Neuronal stem cell (in vitro differentiated cells): ENCODE data around the gene NELFE.

Experiments used
- DNase-seq: peaks from one replicate; pipeline ENCODE4 v3.0.0-alpha.2; 2013; ENCODE audit warnings: low spot score
- H2AFZ ChIP-seq: one replicate; pipeline ENCODE4 v1.6.1; 2013; ENCODE audit warnings: mild to moderate bottlenecking, low read length, inconsistent platforms
- H2AK5ac ChIP-seq: 2 replicates; pipeline ENCODE4 v1.6.1; 2013; ENCODE audit warnings: low read depth, mild to moderate bottlenecking, inconsistent platforms, low read length, moderate library complexity, mixed read lengths
- H2BK120ac ChIP-seq: 2 replicates; pipeline ENCODE4 v1.6.1; 2013; ENCODE audit warnings: low read depth, mild to moderate bottlenecking, inconsistent platforms, low read length, moderate library complexity, mixed read lengths
- H2BK12ac ChIP-seq: one replicate; pipeline ENCODE4 v1.6.1; 2013; ENCODE audit warnings: low read length, inconsistent platforms
- H2BK15ac ChIP-seq: 2 replicates; pipeline ENCODE4 v1.6.1; 2013; ENCODE audit warnings: mild to moderate bottlenecking, low read length, inconsistent platforms, mixed read lengths
- H2BK5ac ChIP-seq: one replicate; pipeline ENCODE4 v1.6.1; 2013; ENCODE audit warnings: inconsistent platforms, mild to moderate bottlenecking, low read length, moderate library complexity
- H3K14ac ChIP-seq: one replicate; pipeline ENCODE4 v1.6.1; 2013; ENCODE audit warnings: low read length, inconsistent platforms
- H3K18ac ChIP-seq: 2 replicates; pipeline ENCODE4 v1.6.1; 2013; ENCODE audit warnings: low read length, inconsistent platforms
- H3K23ac ChIP-seq: 2 replicates; pipeline ENCODE4 v1.6.1; 2013; ENCODE audit warnings: low read depth, mild to moderate bottlenecking, mixed read lengths, low read length, inconsistent platforms; ENCODE audit not compliant: poor library complexity
- H3K27ac ChIP-seq: replicated peaks from 3 replicates; pipeline ENCODE4 v1.5.1; 2013; ENCODE audit warnings: low read length, inconsistent platforms
- H3K27me3 ChIP-seq, 3 experiments: 2 replicates each; pipeline ENCODE4 v1.6.1; 2013; ENCODE audit warnings: low read length in 3 of 3, mild to moderate bottlenecking in 2 of 3, inconsistent platforms in 1 of 3, low read depth in 1 of 3, mixed read lengths in 1 of 3, moderate library complexity in 1 of 3; ENCODE audit not compliant: control insufficient read depth in 3 of 3, insufficient read depth in 3 of 3
- H3K36me3 ChIP-seq, 2 donors: replicated peaks in 1 of 2; 2 replicates each; pipeline ENCODE4 v1.6.1; 2013; ENCODE audit warnings: low read length in 2 of 2; ENCODE audit not compliant: control insufficient read depth in 2 of 2, insufficient read depth in 2 of 2
- H3K4ac ChIP-seq: 2 replicates; pipeline ENCODE4 v1.6.1; 2013; ENCODE audit warnings: inconsistent platforms, mild to moderate bottlenecking, low read length, moderate library complexity
- H3K4me1 ChIP-seq, 2 donors: 1 replicate in 1 of 2; 2 replicates in 1 of 2; pipeline ENCODE4 v1.6.1; 2013; ENCODE audit warnings: low read length in 2 of 2, low read depth in 1 of 2; ENCODE audit not compliant: control insufficient read depth in 2 of 2, insufficient read depth in 1 of 2
- H3K4me2 ChIP-seq: one replicate; pipeline ENCODE4 v1.6.1; 2013; ENCODE audit warnings: mild to moderate bottlenecking, low read length, inconsistent platforms; ENCODE audit not compliant: insufficient read depth, poor library complexity, severe bottlenecking
- H3K4me3 ChIP-seq, 2 donors: 2 replicates each; pipeline ENCODE4 v1.5.1; 2013; ENCODE audit warnings: low read length in 2 of 2, mild to moderate bottlenecking in 2 of 2, inconsistent platforms in 1 of 2, moderate library complexity in 1 of 2
- H3K79me1 ChIP-seq: one replicate; pipeline ENCODE4 v1.6.1; 2013; ENCODE audit warnings: low read depth, mild to moderate bottlenecking, inconsistent platforms, low read length, moderate library complexity
- H3K9ac ChIP-seq: one replicate; pipeline ENCODE4 v1.6.1; 2013; ENCODE audit warnings: mild to moderate bottlenecking, low read depth, low read length, inconsistent platforms; ENCODE audit not compliant: poor library complexity
- H3K9me3 ChIP-seq, 2 donors: replicated peaks in 1 of 2; 2 replicates each; pipeline versions ENCODE3 to v1.6.1; 2013; ENCODE audit warnings: low read length in 2 of 2, mild to moderate bottlenecking in 2 of 2, inconsistent platforms in 1 of 2, low read depth in 1 of 2, mixed read lengths in 1 of 2, moderate library complexity in 1 of 2; ENCODE audit not compliant: control insufficient read depth in 2 of 2, insufficient read depth in 1 of 2
- H4K8ac ChIP-seq: one replicate; pipeline ENCODE4 v1.6.1; 2013; ENCODE audit warnings: low read depth, mild to moderate bottlenecking, inconsistent platforms, low read length, moderate library complexity
- H4K91ac ChIP-seq: one replicate; pipeline ENCODE4 v1.6.1; 2013; ENCODE audit warnings: low read length, low read depth, mild to moderate bottlenecking, inconsistent platforms; ENCODE audit not compliant: poor library complexity
- WGBS, 2 donors: extraction: QIAGEN DNeasy Blood & Tissue Kit; methylation state at CpG; one replicate each; pipeline ENCODE4 v1.1.7; 2013; ENCODE audit warnings: missing lambda C conversion rate in 2 of 2, mixed read lengths in 1 of 2; ENCODE audit not compliant: insufficient read length in 2 of 2, insufficient replicate concordance in 1 of 2; ENCODE audit errors: extremely low coverage in 2 of 2; 5-methylcytosine and 5-hydroxymethylcytosine counted together

Gene NELFE

DNA sequence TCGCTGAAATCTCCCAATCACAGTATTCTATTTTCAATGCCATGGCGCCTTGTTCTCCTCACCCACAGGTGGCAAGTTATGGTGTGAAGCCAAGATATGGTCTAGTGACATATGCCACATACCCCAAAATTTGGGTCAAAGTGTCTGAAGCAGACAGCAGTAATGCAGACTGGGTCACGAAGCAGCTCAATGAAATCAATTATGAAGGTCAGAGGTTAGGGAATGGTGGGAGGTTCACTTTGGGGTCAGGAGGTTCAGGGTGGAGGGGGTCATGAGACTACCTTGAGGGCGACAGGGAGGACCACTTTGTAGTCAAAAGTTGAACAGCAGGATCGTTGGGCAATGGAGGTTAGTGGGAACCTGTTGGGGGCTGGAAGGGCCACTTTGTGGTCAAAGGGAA, 10.5 kb downstream of the NELFE start:
- no peak overlapping the region for H2AK5ac ChIP-seq

DNA sequence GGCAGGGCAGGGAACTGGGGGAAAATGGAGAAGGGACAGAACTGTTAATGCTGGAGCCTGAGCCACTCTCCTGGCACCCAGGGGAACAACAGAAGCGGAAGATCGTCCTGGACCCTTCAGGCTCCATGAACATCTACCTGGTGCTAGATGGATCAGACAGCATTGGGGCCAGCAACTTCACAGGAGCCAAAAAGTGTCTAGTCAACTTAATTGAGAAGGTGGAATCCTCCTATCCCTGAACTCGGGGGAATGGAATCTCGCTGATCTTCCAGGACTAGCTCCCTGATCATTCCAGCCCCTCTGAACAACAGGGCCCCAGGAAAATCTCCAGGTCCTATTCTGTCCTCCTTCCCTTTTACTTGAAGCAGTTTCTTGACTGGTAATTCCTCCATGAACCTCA, 10.9 kb downstream of the NELFE start:
- Histone ChIP-seq H3K4me1 (peaks cover 4 to 15% of the 10 kb centered on the region in 2 donors), H3K9ac (no peak overlapping the region), H3K9me3 (peaks cover 0 to 1% of the 10 kb centered on the region in 2 donors), H2AFZ (no peak overlapping the region), H3K36me3 (peaks cover 18 to 28% of the 10 kb centered on the region in 2 donors), H3K14ac (no peak overlapping the region), H3K18ac (no peak overlapping the region), H2BK12ac (no peak overlapping the region), H3K27ac (no peak overlapping the region), H3K23ac (no peak overlapping the region), H3K4ac (no peak overlapping the region), H3K4me2 (no peak overlapping the region), H4K91ac (no peak overlapping the region), H3K27me3 (peaks cover 0 to 7% (median 0%) of the 10 kb centered on the region in 3 experiments), H2BK15ac (no peak overlapping the region), H3K4me3 (no peak overlapping the region), H2BK120ac (no peak overlapping the region), H2BK5ac (no peak overlapping the region), H4K8ac (no peak overlapping the region), H2AK5ac (peak overlapping the region; percentile 19), H3K79me1 (no peaks in the 10 kb centered on the region)
- DNase-seq = no peak
- WGBS, 2 donors = no CpG with 5 or more reads among the region's 4 CpGs

More for the DNA sequence above, 10.5 kb downstream of the NELFE start:
- H3K23ac ChIP-seq = no peak overlapping the region
- no peak overlapping the region for H2BK120ac ChIP-seq
- no peak overlapping the region for H3K9ac ChIP-seq
- DNase-seq = no peak
- no peak overlapping the region for H3K4me2 ChIP-seq
- H3K9me3 ChIP-seq = peaks cover 0 to 1% of the 10 kb centered on the region in 2 donors
- no peak overlapping the region for H2BK12ac ChIP-seq
- H3K4me3 ChIP-seq = no peak overlapping the region
- H3K27ac ChIP-seq = no peak overlapping the region
- peaks cover 22 to 32% of the 10 kb centered on the region in 2 donors for H3K36me3 ChIP-seq
- peaks cover 4 to 15% of the 10 kb centered on the region in 2 donors for H3K4me1 ChIP-seq
- H3K4ac ChIP-seq = no peak overlapping the region
- H4K8ac ChIP-seq = no peak overlapping the region
- H2BK15ac ChIP-seq = no peak overlapping the region
- no peak overlapping the region for H3K18ac ChIP-seq
- no peak overlapping the region for H2BK5ac ChIP-seq
- H3K79me1 ChIP-seq = no peaks in the 10 kb centered on the region
- WGBS, 2 donors = no CpG with 5 or more reads among the region's 5 CpGs
- peaks cover 0 to 7% (median 0%) of the 10 kb centered on the region in 3 experiments for H3K27me3 ChIP-seq
- no peak overlapping the region for H4K91ac ChIP-seq
- H3K14ac ChIP-seq = no peak overlapping the region
- H2AFZ ChIP-seq = no peak overlapping the region

DNA sequence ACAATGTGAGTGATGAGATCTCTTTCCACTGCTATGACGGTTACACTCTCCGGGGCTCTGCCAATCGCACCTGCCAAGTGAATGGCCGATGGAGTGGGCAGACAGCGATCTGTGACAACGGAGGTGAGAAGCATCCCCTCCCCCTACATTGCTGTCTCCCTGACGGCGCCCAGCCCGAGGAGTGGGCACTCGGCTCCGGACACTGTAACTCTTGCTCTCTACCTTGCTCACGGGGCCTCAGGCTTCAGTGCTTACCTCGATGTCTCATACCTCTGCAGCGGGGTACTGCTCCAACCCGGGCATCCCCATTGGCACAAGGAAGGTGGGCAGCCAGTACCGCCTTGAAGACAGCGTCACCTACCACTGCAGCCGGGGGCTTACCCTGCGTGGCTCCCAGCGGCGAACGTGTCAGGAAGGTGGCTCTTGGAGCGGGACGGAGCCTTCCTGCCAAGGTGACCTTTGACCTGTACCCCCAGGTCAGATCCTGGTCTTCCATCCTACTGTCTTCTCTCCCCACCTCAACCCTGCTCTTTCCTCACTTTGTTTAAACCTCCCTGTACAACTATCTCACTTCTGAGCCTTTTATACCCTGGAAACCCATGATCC, 11.6 kb downstream of the NELFE start:
- no peaks in the 10 kb centered on the region for H3K79me1 ChIP-seq
- no CpG with 5 or more reads among the region's 24 CpGs for WGBS, 2 donors
- no peak overlapping the region for H3K27ac ChIP-seq
- H2AFZ ChIP-seq = no peak overlapping the region
- H3K14ac ChIP-seq = no peak overlapping the region
- no peak overlapping the region for H3K23ac ChIP-seq
- no peak overlapping the region for H3K4ac ChIP-seq
- H3K9me3 ChIP-seq = peaks cover 0 to 1% of the 10 kb centered on the region in 2 donors
- peaks cover 0 to 7% (median 0%) of the 10 kb centered on the region in 3 experiments for H3K27me3 ChIP-seq
- no peak overlapping the region for H3K9ac ChIP-seq
- no peak overlapping the region for H2BK12ac ChIP-seq
- no peak for DNase-seq
- peaks cover 15 to 21% of the 10 kb centered on the region in 2 donors for H3K36me3 ChIP-seq
- H3K18ac ChIP-seq = no peak overlapping the region
- H4K8ac ChIP-seq = no peak overlapping the region
- peak overlapping the region; percentile 42 for H2BK5ac ChIP-seq
- H3K4me2 ChIP-seq = no peak overlapping the region
- peak overlapping the region; percentile 33 for H2BK15ac ChIP-seq
- H4K91ac ChIP-seq = no peak overlapping the region
- no peak overlapping the region for H2BK120ac ChIP-seq
- H2AK5ac ChIP-seq = peak overlapping the region; percentile 79
- peaks cover 4 to 15% of the 10 kb centered on the region in 2 donors for H3K4me1 ChIP-seq
- no peak overlapping the region for H3K4me3 ChIP-seq

DNA sequence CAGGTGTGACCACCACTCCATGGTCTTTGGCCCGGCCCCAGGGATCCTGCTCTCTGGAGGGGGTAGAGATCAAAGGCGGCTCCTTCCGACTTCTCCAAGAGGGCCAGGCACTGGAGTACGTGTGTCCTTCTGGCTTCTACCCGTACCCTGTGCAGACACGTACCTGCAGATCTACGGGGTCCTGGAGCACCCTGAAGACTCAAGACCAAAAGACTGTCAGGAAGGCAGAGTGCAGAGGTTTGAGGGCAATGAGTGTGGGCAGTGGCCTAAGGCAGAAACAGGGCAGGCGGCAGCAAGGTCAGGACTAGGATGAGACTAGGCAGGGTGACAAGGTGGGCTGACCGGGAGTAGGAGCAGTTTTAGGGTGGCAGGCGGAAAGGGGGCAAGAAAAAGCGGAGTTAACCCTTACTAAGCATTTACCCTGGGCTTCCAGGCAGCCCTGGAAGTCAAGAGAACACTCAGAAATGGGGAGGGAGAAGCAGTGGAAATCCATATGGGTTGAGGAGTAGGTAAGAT, 12.3 kb downstream of the NELFE start:
- Histone ChIP-seq H4K91ac (no peak overlapping the region), H2AFZ (peak overlapping the region; percentile 79), H3K79me1 (no peaks in the 10 kb centered on the region), H2BK5ac (peak overlapping the region; percentile 42), H3K27me3 (peaks cover 0 to 7% (median 0%) of the 10 kb centered on the region in 3 experiments), H3K4me1 (peaks cover 4 to 15% of the 10 kb centered on the region in 2 donors), H3K23ac (peak overlapping the region; percentile 92), H3K9me3 (peaks cover 0 to 1% of the 10 kb centered on the region in 2 donors), H2BK120ac (no peak overlapping the region), H3K9ac (no peak overlapping the region), H2AK5ac (peak overlapping the region; percentile 79), H2BK15ac (no peak overlapping the region), H3K36me3 (peaks cover 7 to 14% of the 10 kb centered on the region in 2 donors), H3K27ac (no peak overlapping the region), H3K14ac (no peak overlapping the region), H2BK12ac (no peak overlapping the region), H3K4me3 (no peak overlapping the region), H3K4ac (no peak overlapping the region), H3K18ac (no peak overlapping the region), H4K8ac (no peak overlapping the region), H3K4me2 (no peak overlapping the region)
- WGBS, 2 donors = no CpG with 5 or more reads among the region's 11 CpGs
- DNase-seq = no peak
